HG02981 (cell line): Measurements from ENCODE around the gene ABHD16A.

Experiments used
- ATAC-seq: cut with Tn5 transposase; IDR thresholded peaks from one replicate; pipeline ENCODE4 v1.9.1; 2021; ENCODE audit warnings: mild to moderate bottlenecking, moderate library complexity; ENCODE audit not compliant: unreplicated experiment

The ABHD16A gene

GRCh38 chr6:31702819-31703716, at the start of gene ABHD16A:
TSS of gene ABHD16A (minus strand) at chr6:31703324. CDS start at chr6:31703281, 43 bp downstream.
- ATAC-seq = peak; percentile 81

DNA sequence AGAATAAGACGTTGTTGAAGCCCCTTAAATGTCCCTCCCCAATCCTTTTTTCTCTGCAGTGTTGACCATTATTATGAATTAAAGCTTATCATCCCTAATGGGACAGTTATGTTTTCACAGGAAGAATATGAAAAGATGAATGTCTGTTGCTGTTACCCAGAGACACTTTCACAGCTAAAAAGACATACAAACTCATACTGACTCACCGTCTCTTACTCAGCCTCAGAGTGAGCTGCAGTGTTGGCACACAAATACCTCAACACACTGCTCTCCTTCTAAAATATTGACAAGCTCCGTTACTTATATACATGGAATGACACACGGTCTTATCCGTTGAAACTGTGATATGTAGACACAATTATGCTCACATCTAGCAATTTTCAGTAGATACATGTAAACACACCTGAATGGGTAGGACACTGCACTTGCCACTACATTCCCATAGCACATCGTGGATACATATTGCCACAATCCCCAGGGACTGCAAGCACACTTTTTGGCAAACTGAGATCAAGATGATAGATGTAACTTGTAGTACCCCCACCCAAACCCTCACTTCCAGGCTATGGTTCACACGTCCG, 49.7 kb upstream of the ABHD16A start:
- ATAC-seq = no peak

- ATAC-seq = no peak
Observed at GRCh38 chr6:31750411-31751022, 47.4 kb upstream of the ABHD16A start.

DNA sequence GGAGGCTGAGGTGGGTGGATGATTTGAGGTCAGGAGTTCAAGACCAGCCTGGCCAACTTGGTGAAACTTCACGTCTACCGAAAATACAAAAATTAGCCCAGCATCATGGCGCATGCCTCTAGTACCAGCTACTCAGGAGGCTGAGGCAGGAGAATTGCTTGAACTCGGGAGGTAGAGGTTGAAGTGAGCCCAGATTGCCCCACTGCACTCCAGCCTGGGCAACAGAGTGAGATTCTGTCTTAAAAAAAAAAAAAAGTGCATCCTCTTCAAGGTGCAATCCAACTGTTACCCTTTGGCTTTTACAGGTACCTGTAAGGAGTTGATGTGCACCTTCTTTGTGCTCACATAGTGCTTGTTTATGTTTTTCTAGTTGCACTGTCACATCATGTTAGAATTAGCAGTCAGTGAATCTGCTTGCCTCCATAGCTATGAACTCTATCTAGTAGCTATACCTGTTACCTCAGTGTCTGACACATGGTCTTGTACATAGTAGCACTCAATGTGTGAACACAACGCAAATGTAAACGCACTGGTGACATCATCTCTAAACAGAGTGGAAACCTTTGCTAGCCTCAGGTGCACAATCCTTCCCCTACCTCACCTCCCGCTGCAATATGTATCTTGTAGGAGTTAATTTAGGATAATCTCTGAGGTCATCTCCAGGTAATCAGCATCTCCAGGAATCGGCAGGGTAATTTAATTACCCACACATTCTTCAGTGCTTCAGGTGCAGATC, 46.3 kb upstream of the ABHD16A start:
- no peak for ATAC-seq

DNA sequence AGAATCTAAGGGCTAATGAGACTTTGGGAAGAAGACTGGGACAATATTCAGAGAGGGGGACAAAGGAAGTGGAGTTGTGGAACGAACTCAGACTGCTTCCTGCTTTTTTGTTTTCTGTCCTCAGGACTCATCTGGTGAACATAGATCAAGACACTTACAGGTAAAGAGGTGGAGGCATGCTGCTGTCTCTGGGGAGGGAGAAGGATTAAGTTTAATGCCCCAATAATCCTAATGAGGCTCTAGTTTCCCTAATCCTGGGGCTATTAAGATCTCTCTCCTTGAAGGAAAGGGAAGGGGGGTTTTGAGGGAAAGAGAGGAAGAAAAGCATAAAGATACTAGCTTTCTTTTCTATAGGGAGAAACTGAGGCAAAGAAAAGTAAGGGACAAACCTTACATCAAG, 41.3 kb upstream of the ABHD16A start:
- ATAC-seq = no peak

DNA sequence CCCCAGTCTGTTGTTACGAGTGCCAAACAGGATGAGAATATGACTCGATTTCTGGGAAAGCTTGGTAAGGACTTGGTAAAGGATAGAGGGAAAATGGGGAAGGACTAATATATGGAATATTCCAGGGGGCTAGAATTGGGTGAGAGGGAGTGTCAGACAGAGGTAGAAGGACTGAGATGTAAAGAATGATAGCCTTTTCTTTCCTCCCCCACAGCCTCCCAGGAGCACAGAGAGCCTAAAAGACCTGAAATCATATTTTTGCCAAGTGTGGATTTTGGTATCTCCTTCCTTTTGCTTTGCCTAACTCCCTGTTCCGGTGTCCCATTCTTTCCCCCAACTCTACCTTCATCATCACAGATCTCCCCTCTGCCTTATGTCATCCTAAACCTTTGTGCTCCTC, 39.8 kb upstream of the ABHD16A start:
- ATAC-seq = no peak

DNA sequence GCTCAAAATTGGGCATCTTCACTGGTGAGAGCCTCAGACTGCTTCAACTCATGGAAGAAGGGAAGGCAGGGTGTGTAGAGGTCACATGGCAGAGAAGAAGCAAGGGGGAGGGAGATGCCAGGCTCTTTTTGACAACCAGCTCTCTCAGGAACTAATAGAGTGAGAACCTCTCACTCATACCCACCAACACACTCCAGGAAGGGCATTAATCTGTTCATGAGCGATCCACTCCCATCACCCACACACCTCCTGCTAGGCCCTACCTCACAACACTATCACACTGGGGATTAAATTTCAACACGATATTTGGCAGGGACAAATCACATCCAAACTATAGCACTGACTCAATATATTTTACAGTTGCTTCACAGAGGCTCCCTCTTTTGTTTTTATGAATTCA, 38.7 kb upstream of the ABHD16A start:
- no peak for ATAC-seq

GRCh38 chr6:31740397-31741223, 37.5 kb upstream of the ABHD16A start:
- ATAC-seq = no peak

DNA sequence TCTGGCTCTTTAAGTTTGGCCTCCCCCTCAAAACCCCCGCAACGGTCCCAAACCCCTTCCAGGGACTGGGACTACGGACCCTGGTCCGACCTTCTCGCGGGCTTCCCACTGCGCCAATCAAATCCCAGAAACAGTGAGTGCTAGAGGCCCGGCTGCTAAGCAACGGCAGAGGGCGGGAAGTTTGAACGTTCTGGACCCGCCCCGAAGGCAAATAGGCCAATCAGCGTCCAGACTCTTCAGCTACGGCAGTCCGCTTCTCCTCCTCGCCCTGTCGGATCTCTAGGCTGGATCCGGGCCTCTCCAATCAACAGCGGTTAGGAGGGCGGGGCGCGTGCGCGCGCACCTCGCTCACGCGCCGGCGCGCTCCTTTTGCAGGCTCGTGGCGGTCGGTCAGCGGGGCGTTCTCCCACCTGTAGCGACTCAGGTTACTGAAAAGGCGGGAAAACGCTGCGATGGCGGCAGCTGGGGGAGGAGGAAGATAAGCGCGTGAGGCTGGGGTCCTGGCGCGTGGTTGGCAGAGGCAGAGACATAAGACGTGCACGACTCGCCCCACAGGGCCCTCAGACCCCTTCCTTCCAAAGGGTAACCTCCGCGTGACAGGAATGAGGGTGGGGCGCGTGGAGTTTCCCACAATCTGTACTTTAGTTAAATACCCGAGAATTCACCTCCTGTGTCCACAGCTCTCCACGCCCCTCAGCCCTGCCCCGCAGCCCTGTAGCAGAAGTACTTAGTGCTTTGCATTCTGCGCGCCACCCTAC, 36.7 kb upstream of the ABHD16A start, which contains the start of gene MSH5:
Gene MSH5, plus strand, starts transcription at position 367 of the 758 bp plus-strand sequence. CDS start 462 bp downstream, outside the sequence.
- ATAC-seq = peak; percentile 55

DNA sequence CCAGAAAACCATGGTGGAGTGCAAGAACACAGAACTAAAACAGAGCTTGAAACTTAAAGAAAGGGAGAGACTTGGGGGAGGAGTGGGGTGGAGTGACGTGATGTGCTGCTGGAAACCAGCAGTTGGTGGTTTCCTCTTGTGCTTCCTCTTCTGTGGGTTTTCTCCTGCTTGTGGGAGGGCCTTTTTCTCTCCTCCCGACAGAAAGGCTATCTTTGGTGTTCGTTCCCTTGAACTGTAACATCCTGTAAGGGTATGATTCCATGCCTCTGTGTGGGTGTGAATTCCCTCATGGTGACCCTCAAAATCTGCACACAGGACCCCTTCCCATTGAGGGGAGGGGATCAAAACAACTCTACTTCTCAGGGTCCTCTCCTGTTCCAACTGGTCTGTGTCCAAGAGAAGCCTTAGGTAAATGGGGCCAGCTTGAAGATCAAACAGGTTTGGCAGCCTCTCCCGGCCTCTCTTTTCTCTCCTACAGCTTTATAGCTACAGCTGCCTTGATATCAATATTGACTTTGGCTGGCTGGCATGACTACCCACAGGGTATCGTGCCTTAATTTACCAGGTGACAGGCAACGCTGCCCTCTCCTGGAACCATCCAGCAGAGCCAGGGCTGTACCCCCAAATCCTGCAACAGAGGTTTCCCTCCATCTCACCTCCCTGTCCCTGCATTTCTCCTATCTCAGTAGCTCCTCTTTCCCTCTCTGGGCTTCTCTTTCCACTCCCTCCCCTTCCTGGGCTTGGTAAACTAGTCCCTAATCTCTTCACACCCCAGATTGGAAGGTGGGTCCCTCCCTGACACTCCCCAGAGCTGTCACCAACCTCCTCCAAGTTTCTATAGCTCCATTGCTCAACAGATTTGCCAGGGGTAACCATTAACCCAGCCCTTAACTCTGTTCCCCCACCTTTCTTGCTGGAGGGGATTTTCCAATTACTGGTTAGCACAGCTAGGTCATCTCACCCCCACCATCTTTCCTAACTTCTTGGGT, 35.2 kb upstream of the ABHD16A start:
- peak; percentile 20 for ATAC-seq

GRCh38 chr6:31737315-31737990, 34.3 kb upstream of the ABHD16A start:
- ATAC-seq = no peak

- ATAC-seq = no peak
Observed at GRCh38 chr6:31736768-31737314, 33.7 kb upstream of the ABHD16A start.

- no peak for ATAC-seq
Observed at GRCh38 chr6:31736021-31736767, 33.1 kb upstream of the ABHD16A start, which contains the start of gene CLIC1. TSS of gene CLIC1 (minus strand) at chr6:31736530. CDS start at chr6:31736300, 230 bp downstream.

- ATAC-seq = no peak
Observed at GRCh38 chr6:31734821-31735406, 31.8 kb upstream of the ABHD16A start.

GRCh38 chr6:31734247-31734820, 31.2 kb upstream of the ABHD16A start:
- ATAC-seq = no peak

DNA sequence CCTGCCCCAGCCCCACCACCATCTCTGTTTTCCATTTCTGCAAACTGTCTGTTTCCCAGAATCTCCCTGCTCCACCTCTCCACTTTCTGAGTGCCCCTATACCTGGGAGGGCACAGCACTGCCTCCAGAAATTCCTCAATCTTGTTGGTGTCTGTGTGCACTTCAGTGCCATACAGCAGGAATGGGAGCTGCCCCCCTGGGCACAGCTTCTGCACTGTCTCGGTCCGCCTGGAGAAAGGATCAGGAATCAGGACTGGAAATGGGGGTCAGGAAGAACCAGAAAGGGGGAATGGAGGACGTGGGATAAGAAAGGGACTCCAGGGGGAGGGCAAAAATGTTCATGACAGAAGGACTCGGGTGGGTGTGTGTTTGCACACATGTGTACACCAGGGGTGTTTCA, 30.6 kb upstream of the ABHD16A start:
- no peak for ATAC-seq
